Retinal pigment epithelial cell (primary cell): ENCODE data around the gene NUFIP2.

Experiments used
- DNase-seq: peaks from one replicate; pipeline ENCODE4 v3.0.0-alpha.2; 2010; ENCODE audit warnings: low read depth
- H3K4me3 ChIP-seq: 2 replicates; pipeline ENCODE4 v1.5.1; 2011; ENCODE audit warnings: mild to moderate bottlenecking, low read length, control low read depth, moderate library complexity
- CTCF ChIP-seq: conservative IDR thresholded peaks from 2 replicates; pipeline ENCODE4 v1.5.1; 2011; ENCODE audit warnings: low read depth, low read length, control low read depth, inconsistent platforms

Gene NUFIP2

GRCh38 chr17:29292992-29293889 lies 707 bp downstream of the NUFIP2 start:
- DNase-seq, result no peak
- H3K4me3 ChIP-seq, result peak overlapping the region; percentile 98
- TF ChIP-seq CTCF, result no peak

DNA sequence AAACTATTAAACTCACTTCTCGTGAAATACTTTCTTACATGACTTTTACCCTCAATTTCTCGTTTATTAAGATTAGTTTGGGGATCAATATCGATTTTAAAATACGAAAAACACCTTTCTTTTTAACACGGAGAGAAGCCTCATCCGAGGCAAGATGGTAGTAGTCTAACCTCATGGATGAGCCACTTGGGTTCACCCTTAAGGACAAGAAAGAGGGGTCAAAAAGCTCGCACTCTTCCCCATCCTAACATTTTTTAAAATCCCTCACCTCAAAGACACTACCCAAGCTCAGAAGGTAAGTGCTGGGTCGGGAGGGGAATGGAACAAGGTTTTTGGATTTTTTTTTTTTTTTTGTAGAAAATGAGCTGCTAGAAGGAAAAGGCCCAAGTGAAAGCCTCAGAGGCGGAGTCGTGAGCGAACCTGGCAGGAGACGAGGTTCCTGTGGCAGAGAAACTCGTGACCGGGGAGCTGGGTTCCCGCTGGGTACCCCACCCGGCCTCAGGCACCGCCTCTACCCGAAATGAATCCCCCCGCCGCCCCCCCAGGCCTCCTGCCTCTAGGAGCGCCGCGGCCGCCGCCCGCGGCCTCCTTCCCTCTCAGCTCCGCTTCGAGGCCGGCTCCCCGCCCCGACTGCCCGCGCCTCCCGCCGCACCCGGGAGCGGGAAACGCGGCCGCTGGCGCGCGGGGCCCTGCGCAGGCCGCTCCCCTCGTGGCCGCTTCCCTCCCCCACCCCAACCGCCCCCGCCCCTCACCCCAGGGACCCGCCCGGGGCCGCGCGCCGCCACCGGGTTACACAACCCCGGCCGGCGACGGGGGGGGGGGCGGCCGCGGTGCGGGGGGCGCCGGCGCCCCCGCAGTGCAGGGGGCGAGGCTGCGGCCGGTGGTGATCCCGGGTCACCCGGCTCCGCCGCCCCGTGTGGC lies 1.6 kb downstream of the NUFIP2 start:
- H3K4me3 ChIP-seq, result peak overlapping the region; percentile 98
- peak; percentile 14 for DNase-seq
- TF ChIP-seq CTCF, result no peak

DNA sequence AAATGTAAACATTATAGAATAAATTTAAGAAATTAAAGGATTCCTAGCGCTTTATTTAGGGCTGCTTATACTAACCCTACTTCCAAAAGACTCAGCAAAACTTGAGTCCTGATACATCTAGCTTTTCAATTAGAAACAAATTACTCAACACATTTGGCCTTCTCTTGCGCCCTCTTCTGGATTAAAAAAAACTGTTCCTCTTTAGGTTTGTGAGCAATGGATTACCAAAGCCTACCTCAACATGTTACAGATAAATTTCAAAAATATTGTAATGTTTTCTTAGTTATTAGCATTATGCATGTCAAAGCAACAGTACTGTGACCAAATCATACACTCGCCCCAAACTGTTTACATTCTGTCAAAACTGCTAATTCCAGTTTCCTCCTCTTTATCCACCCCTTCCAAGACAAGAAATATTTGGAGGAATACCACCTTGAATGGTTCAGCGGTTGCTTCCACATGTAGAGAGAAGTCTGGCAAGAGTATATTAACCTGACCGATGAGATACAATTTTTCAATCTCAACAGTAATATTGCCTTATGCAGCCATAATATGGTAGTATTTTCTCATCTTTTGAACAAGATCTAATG lies 2.7 kb downstream of the NUFIP2 start:
- TF ChIP-seq CTCF, result peak; percentile 62
- H3K4me3 ChIP-seq, result peak overlapping the region; percentile 72
- peak; percentile 27 for DNase-seq

DNA sequence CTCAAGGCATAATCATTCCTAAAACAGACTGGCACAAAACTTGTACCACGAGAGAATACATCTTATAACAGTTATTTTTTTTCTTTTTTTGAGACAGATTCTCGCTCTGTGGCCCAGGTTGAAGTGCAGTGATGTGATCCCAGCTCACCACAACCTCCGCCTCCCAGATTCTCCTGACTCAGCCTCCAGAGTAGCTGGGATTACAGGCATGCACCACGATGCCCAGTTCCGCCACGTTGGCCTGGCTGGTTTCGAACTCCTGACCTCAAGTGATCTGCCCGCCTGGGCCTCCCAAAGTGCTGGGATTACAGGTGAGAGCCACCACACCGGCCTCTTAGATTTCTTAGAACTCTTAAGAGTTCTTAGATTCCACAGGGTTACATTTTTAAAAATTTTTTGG lies 4.1 kb downstream of the NUFIP2 start:
- no peak overlapping the region for H3K4me3 ChIP-seq
- no peak for DNase-seq
- TF ChIP-seq CTCF, result no peak

DNA sequence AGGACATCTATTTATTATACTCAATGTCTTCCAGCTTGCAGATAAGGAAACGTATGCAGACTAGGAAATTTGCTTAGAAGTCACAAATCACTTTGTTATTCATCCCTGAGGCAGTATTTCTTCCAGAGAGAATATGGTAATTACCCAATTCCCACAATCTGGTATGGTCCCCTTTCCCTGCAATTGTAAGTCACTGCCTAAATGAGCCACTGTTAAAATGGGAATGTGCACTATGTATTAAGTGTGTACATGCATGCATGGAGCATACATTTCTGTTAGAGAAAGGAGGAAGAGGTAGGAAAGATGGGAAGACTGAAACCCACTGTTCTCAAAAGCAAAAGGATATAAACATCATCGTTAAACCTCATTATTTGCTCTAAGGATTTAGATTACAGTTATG lies 10.0 kb downstream of the NUFIP2 start:
- H3K4me3 ChIP-seq, result no peak overlapping the region
- TF ChIP-seq CTCF, result no peak
- no peak for DNase-seq

DNA sequence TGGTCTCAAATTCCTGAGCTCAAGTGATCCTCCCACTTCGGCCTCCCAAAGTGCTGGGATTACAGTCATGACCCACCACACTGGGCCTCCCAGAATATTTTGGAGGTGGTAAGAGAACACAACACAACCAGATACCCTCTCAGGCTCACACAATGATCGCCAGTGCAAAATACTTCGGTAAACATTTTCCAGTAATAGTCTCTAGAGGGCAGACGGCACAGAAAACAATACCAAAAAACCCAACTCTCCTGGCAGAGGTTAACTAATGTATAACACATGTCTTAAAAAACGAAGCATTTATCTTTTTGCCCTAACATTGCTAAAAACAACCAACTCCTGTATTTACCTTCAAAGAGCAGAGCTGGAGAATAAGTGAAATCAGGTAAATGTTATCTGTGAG lies 10.5 kb downstream of the NUFIP2 start:
- TF ChIP-seq CTCF, result peak; percentile 11
- DNase-seq, result no peak
- no peak overlapping the region for H3K4me3 ChIP-seq
